COR-L47 (cell line): Measurements from ENCODE around the gene TRIM15.
A peak's percentile ranks its signal among the peaks of the same experiment; 100 is the strongest.
"Not testable (repeated sequence)": the region's sequence is repeated elsewhere in the genome, so short reads cannot be mapped to it uniquely, and the experiment has no call there.

Experiments
- DNase-seq: peaks from one replicate; lab custom pipeline; 2025; lab: John Stamatoyannopoulos, UW

Gene TRIM15

DNA sequence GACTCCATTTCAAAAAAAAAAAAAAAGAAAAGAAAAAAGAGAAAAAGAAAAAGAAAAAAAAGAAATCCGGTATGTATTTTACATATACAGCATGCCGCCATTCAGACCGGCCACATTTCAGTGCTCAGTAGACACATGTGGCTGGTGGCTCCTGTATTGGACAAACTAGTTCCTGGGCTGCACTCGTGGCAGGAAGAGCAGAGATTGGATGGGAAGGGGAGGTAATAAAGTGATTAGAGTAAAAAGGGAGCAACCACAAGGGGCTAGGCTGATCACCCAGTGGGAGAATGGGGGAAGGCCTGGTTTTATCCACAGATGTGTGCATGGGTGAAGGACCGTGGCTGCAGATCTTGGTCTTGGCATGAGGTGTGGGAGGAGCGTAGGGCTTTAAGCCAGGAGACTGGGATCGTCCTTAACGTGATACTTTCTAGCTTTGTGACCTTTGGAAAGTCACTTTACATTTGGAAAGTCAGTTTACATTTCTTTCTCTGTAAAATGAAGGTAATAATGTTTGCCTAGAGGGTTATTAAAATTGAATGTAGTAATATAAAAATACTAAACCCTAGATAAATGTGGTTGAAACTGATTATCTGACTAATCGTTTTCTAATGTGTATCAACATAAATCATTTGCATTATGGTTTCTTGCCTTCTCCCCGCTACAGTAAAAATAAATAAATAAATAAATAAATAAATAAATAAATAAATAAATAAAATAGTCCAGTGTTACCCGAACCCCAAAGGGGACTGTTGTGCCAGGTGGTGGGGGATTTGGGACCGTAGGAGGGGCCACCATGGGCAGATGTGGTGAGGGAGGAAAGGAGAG is 869 bp upstream of the TRIM15 start:
- no peak for DNase-seq

DNA sequence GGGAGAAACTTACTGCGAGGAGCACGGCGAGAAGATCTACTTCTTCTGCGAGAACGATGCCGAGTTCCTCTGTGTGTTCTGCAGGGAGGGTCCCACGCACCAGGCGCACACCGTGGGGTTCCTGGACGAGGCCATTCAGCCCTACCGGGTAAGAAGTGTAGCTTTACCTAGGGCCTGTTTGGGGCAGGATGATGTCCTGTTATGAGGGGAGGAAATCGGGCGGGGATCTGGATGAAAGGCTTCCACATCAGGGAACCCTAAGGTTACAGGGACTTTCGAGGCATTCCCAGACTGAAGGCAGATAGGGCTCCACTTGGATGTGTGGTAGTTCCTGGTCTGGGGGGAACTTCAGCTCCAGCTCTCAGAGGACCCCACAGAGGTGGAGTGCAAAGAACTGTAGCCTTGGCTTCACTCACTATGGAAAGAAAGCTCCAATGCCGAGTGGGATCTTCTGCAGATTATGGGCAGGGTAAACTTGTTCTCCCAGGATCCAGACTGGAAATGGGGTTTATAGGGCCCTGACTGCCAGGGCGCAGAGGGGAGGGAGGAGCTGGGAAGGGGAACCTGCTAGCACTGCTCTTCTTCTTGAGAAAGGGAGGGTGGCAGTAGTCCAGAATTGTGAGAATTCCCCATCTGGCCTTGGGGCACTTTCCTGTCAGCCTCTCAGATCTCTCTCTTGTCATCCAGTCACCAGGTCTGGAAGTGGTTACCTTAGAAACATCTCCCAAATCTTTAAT is 740 bp downstream of the TRIM15 start:
- no peak for DNase-seq

DNA sequence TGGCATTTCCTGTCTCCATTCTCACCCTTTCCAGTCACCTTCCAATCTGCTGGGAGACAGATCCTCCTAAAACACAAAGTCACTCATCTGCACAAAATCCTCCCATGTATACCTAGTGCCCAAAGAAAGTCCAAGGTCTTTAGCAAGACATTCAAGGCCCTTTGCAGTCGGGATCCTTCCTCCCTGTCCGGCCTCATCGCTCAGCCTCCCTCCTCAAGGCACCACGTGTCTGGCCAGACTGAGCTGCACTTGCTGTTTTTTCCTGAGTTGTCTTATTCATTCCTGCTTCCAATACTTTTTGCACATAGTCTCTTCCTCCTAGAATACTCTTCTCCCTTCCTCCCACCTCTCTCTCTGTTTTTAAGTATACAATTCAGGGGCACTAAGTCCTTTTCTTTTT is 1.4 kb downstream of the TRIM15 start:
- no peak for DNase-seq

DNA sequence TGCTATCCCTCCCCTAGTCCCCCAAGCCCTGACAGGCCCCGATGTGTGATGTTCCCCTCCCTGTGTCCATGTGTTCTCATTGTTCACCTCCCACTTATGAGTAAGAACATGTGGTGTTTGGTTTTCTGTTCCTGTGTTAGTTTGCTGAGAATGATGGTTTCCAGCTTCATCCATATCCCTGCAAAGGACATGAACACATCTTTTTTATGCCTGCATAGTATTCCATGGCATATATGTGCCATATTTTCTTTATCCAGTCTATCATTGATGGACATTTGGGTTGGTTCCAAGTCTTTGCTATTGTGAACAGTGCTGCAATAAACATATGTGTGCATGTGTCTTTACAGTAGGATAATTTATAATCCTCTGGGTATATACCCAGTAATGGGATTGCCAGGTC is 1.9 kb downstream of the TRIM15 start:
- DNase-seq = not testable (repeated sequence)

DNA sequence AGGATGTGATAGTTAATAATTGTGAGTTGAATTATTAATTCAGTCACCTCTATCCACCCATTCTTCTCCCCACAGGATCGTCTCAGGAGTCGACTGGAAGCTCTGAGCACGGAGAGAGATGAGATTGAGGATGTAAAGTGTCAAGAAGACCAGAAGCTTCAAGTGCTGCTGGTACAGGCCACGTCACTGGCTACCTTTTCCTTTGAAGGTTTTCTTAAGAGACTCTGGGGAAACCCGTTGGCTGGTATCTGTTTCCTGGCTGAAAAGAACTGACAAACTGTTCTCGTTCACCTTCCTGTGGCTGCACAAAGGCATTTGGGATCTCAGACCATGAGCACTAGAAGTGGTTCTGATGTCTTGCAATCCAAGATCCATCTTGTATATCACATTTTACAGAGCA is 3.8 kb downstream of the TRIM15 start:
- no peak for DNase-seq

DNA sequence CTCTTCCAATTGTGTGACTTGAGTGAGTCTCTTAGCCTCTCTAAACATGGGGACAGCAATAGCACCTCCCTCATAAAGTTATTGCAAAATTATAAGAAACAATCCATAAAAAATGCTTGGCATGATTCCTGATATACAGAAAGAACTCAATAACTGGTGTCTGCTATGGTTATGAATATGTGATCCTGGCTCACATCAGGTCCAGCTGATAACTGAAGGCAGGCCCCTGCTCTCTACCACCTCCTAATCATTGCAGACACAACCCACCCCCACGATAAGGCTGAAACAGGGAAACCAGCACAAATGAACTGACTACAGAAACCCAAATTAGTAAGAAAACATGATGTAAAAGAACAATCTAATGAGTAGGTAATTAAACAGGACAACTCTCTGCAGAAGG is 5.4 kb downstream of the TRIM15 start:
- no peak for DNase-seq

DNA sequence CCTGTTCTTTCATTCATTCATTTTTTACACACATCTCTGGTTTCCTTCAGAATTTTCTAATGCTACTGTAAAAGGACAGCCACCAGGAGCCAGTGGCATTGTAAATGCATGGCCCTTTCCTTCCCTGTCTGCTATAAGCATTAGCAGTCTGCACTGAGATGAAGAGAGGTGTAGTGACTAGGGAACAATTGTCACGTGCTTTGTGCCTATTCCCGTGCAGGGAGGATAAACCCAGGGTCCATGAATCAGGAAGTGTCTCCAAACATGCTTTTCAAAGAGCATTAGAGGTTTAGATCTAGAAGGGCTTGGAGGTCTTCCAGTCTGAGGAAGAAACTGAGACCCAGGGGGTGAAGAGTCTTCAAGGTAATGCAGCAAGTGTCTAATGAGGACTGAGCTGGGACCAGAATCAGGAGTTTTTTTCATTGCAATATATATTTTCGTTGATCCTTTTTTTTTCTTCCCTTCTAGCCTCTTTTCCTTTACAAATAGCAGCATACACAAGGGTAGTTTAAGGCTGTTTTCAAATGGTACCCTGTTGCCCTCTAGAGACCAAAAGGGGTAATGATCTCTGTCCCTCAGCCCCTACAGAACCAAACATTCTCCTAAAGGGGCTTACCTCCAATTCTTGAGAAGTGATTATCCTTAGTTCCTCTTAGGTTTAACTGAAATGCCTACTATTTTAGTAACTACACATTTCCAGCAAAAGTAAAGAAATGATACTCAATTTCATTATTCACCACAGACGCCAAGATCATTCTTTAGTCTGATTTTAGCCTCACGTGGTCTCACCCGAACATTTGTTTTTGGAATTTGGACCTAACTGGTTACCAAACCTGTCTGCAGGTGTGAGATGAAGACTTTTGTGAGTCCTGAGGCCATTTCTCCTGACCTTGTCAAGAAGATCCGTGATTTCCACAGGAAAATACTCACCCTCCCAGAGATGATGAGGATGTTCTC is 6.6 kb downstream of the TRIM15 start:
- no peak for DNase-seq

DNA sequence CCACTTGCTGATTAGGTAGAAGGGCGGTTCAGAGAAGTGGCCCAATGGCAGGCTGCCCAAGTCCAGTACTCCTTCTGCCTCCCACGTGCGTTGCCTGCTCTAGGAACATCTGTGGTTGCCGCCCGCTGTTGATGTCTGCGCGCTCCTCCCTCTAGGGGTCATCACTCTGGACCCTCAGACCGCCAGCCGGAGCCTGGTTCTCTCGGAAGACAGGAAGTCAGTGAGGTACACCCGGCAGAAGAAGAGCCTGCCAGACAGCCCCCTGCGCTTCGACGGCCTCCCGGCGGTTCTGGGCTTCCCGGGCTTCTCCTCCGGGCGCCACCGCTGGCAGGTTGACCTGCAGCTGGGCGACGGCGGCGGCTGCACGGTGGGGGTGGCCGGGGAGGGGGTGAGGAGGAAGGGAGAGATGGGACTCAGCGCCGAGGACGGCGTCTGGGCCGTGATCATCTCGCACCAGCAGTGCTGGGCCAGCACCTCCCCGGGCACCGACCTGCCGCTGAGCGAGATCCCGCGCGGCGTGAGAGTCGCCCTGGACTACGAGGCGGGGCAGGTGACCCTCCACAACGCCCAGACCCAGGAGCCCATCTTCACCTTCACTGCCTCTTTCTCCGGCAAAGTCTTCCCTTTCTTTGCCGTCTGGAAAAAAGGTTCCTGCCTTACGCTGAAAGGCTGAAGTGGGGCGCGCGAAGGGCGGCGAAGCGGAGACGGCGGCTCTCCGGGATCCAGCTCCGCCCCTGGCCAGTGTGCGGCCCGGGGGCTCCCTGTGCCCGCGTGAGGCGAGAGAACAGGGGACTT is 8.5 kb downstream of the TRIM15 start:
- peak; percentile 35 for DNase-seq

DNA sequence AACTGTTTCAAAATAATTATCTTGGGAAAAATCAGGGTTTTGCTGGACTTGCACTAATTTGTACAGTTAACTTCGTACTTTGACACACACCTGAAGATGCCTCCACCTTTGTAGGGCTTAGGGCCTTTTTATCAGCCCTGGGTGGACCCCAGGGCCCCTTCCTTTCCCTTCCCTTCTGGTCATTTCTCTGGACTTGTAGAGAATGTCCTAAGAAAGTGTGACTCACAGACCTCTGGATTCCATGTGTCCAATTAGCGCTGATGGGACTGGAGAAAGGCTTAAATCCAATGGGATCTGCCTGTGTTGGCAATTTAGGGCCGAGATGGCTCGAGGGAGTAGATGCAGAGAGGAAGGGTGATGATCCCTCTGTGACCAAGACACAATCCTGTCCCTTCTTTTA is 9.3 kb downstream of the TRIM15 start:
- DNase-seq = no peak

DNA sequence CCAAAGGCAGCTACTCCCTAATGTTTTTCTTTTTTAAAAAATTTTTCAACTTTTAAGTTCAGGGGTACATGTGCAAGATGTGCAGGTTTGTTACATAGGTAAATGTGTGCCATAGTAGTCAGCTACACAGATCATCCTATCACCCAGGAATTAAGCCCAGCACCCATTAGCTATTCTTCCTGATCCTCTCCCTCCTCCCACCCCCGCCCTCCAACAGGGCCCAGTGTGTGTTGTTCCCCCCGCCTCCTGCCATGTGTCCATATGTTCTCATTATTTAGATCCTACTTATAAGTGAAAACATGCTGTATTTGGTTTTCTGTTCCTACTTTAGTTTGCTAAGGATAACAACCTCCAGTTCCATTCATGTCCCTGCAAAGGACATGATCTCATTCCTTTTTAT is 12.4 kb downstream of the TRIM15 start:
- no peak for DNase-seq

DNA sequence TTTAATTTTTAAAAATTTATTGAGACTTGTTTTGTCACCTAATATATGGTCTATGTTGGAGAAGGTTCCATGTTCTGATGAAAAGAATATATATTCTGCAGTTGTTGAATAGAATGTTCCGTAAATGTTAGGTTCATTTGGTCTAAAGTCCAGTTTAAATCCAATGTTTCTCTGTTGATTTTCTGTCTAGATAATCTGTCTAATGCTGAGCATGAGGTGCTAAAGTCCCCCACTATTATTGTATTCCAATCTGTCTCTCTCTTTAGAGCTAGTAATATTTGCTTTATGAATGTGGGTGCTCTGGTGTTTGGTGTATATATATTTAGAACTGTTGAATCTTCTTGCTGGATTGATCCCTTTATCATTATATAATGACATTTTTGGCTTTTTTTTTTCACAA is 15.5 kb downstream of the TRIM15 start:
- DNase-seq = no peak

DNA sequence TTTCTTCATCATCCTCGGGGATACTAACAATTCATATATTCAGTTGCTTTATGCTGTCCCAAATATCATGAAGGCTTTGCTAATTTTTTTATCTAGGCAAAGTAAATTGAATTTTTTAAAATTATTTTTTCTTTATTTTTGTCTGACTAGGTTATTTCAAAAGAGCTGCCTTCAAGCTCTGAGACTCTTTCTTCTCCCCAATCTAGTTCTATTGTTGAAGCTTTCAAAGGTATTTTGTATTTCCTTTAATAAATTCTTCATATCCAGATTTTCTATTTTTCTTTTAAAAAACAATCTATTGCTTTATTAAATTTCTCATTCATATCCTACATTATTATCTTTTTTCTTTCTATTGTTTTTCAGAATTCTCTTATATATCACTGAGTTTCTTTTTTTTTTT is 16.8 kb downstream of the TRIM15 start:
- no peak for DNase-seq

DNA sequence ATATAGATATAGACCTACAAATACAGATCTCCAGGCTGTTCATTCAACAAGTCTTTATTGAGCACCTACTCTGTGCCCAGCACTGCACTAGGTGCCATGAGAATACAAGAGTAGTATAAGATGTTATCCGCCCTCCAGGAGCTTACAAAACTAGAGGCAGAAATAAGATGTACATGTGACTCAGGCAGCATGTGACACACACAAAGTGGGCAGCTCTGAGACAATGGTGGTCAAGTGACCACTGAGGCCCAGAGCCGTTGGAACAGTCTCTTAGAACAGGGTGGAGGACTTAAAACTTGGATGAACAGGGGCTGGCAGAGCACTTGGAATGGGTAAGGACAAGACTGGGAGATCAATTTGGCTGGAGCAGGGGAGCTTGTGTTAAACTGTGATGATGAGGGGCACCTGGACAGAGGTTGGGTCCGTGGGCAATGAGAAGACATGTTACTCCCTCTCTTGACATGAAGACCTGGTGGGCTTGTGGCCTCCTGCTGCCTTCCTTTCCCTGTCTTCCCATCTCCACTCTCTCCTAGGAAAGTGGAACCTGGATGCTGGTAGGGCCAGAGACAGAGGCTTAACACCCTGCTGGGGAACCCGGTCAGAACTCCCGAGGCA is 21.2 kb downstream of the TRIM15 start:
- no peak for DNase-seq

DNA sequence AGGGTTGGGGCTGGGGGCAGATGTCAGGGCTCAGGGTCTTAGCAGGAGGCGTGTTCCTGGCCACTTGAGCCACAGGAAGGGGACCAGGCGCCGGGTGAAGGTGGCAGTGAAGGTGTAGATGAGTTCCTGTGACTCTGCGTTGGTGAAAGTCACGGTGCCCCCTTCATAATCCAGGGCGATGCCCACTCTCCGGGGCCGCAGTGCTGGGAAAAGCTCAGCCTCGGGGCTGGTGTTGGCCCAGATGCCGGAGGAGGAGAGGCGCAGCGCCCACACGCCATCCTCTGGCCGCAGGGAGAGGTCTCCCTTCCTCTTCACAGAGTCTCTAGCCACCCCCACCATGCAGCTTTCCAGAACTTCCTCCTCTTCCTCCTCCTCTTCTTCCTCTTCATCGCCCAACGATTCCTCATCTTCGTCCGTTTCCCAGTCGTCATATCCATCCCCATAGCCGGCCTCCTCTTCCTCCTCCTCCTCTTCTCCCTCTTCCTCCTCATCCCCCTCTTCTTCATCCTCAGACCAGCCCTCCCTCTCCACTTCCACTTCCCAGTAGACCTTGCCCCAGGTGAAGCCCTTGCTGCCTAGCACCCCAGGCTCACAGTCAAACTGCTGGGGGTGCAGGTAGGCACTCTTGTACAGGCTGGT is 22.6 kb downstream of the TRIM15 start:
- no peak for DNase-seq

DNA sequence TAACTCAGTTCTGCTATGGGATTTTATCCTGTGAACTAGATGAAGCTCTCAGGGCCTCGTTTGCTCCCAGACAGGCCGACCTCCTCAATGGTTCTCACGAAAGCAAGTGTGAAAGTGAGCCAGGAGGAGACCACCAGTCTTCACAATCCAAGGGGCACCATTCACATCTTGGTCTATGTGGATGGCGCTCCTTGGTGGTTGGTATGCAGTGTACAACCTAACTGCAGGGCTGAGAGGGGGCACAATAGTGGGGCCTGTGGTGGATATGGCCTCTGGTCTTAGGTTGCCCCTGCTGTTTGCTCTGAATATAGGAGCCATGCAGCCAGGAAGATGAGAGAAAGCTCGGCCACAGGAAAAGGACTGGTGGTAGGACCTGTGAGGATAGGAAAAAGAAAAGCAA is 25.2 kb downstream of the TRIM15 start:
- DNase-seq = no peak

DNA sequence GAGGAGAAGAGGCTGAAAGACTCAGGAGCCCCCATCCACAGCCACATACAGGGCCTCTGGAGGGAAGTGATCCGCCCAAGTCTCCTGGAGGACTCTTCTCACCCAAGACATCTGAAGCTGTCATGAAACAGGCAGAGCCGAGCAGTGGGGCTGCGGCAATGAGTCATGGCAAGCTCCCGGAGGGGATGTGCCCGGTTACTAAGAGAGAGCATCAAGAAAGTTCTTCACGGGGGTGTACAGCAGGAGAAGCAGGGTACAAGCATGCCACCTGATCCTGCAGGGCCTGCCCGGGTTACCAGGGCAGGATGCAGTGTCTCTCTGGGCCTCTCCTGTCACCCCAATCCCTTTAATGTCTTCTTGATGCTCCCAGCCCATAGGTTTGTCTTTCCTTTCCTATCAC is 28.7 kb downstream of the TRIM15 start:
- no peak for DNase-seq

DNA sequence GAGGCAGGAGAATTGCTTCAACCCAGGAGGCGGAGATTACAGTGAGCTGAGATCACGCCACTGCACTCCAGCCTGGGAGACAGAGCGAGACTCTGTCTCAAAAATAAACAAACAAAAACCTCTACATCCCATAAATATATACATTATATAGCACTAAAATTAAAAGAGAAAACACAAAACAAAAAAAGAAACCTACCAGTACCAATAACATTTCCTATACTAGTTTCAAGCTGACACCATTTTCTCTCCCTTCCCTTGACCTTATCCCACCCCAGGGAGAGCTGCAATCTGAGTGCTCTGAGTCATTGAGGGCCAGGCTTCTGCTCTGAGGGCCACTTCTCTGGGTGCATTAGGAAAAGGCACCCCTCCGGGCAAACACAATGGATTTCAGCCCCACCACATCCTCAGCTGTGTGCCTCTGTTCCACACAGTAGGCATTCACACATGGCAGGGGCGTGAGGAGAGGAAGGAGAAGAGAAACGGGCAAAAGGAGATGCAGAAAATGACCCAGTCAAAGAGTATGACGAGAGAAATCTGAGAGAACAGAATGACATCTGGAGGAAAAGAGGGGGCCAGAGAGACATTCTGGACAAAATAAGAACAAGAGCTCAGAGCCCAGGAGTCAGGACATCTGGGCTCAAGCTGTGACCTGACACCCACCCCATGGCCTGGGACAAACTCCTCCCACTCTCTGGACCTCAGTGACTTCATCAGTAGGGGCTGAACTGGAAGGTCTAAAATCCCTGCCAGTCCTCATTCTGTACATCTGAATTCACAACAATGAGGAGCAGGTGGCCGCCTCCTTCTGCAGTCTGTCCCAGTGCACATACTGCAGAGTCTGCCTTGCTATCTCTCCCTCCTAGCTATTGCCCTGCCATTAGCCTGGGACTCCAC is 31.7 kb downstream of the TRIM15 start:
- DNase-seq = no peak

DNA sequence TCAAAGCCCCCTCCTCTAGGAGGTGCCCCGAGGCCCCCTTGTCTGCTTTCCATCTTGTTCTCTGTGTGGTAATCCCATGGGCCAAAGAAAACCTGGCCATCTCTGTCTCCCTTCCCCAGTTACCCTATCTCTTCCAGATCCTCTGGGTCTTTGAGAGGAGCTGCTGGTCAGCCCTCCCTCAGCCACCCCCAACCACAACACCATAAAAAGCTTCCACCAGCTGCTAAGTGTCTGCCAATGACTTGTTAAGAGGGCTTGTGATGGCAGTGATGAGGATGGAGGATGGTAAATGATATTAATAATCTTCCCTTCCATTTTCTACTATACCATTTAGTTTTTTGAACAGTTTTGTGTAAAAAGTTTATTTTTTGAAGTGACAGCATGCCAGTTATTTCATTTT is 32.6 kb downstream of the TRIM15 start:
- DNase-seq = no peak

DNA sequence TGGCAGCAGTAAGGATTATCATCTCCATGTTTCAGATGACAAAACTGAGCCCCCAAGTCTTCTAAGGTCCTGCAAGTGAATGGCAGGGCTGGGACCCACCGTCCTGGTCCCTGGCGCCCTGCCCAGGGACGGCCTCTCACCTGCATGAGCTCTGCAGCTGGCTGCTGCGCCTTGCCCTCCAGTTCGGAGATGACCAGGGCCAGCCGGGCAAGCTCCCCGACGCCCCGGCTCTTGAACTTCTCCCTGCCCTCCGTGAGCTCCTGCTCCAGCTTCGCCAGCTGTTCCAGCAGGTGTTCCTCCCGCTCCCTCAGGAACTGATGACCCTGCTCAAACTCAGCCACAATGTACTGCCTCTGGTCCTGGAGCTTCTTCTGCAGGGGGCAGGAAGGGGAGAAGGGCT is 33.0 kb downstream of the TRIM15 start:
- no peak for DNase-seq
